Vagina (tissue), 2 donors: ENCODE data around the gene LRCH1.

Source experiments
- POLR2A ChIP-seq, 2 donors: fragments of 450-650 bp; IDR thresholded peaks; one replicate each; pipeline ENCODE4 v1.6.1; 2017; ENCODE audit warnings: antibody characterized with exemption in 2 of 2, mild to moderate bottlenecking in 2 of 2, moderate library complexity in 2 of 2
- POLR2AphosphoS5 ChIP-seq, 2 donors: sonication (generic); formaldehyde crosslinking; IDR thresholded peaks; one replicate each; pipeline ENCODE4 v1.9.0; 2017; ENCODE audit warnings: antibody characterized with exemption in 2 of 2, mild to moderate bottlenecking in 2 of 2, low read depth in 1 of 2; ENCODE audit not compliant: insufficient read depth in 1 of 2
- TF ChIP-seq, protein P1 (sequence below), 3 experiments: fragments of 450-650 bp in 2 of 3; fragments of 200-600 bp in 1 of 3; sonication (generic) in 1 of 3; IDR thresholded peaks; one replicate each; pipeline ENCODE4 v1.5.1; 2017 to 2019; ENCODE audit warnings: antibody characterized with exemption in 3 of 3, mild to moderate bottlenecking in 2 of 3, moderate library complexity in 2 of 3

DNA sequence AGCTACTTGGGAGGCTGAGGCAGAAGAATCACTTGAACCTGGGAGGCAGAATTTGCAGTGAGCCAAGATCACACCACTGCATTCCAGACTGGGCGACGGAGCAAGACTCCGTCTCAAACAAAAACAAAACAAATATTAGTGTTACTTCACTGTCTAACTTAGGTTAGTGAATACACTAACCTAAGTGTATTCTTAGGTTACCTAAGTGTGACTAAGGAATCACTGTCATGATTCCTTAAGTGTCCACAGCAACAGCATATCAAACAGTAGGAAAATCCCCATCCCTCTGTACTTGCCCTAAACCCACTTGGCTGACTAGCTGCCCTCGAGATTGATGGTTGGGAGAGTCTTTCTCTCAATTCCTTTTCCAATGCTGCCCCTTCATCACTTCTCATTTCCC lies 11.8 kb upstream of the LRCH1 start:
- TF ChIP-seq, protein P1, sequence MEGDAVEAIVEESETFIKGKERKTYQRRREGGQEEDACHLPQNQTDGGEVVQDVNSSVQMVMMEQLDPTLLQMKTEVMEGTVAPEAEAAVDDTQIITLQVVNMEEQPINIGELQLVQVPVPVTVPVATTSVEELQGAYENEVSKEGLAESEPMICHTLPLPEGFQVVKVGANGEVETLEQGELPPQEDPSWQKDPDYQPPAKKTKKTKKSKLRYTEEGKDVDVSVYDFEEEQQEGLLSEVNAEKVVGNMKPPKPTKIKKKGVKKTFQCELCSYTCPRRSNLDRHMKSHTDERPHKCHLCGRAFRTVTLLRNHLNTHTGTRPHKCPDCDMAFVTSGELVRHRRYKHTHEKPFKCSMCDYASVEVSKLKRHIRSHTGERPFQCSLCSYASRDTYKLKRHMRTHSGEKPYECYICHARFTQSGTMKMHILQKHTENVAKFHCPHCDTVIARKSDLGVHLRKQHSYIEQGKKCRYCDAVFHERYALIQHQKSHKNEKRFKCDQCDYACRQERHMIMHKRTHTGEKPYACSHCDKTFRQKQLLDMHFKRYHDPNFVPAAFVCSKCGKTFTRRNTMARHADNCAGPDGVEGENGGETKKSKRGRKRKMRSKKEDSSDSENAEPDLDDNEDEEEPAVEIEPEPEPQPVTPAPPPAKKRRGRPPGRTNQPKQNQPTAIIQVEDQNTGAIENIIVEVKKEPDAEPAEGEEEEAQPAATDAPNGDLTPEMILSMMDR (IDR thresholded peaks at IDR 0.05), result no peak
- TF ChIP-seq POLR2AphosphoS5 (IDR thresholded peaks at IDR 0.05; ENCODE audit: insufficient read depth in 1 of 2, low read depth in 1 of 2), result no peak
- TF ChIP-seq POLR2A (IDR thresholded peaks at IDR 0.05), result no peak
